Esophagus muscularis mucosa (tissue), 4 donors: ENCODE data around the gene BBS5.

Experiments
- CTCF ChIP-seq, 3 experiments: fragments of 200-600 bp in 2 of 3; fragments of 450-650 bp in 1 of 3; sonication (generic) in 2 of 3; IDR thresholded peaks; one replicate each; pipeline ENCODE4 v1.5.1; 2017 to 2019; ENCODE audit warnings: antibody characterized with exemption in 3 of 3, mild to moderate bottlenecking in 2 of 3, moderate library complexity in 1 of 3
- EP300 ChIP-seq: sonication (generic); formaldehyde crosslinking; IDR thresholded peaks from one replicate; pipeline ENCODE4 v1.6.1; 2017; ENCODE audit warnings: antibody characterized with exemption
- POLR2A ChIP-seq: fragments of 450-650 bp; IDR thresholded peaks from one replicate; pipeline ENCODE4 v1.6.1; 2017; ENCODE audit warnings: antibody characterized with exemption, moderate library complexity, mild to moderate bottlenecking, low read depth
- POLR2AphosphoS5 ChIP-seq, 2 donors: sonication (generic); formaldehyde crosslinking; IDR thresholded peaks; one replicate each; pipeline ENCODE4 v1.6.1; 2017; ENCODE audit warnings: antibody characterized with exemption in 2 of 2

- TF ChIP-seq CTCF (IDR thresholded peaks at IDR 0.05) = peak; percentile 65 to 88 (median 79)
- TF ChIP-seq POLR2A = no peak
- TF ChIP-seq EP300 = no peak
- TF ChIP-seq POLR2AphosphoS5 (IDR thresholded peaks at IDR 0.05) = no peak
These were observed 49.0 kb downstream of the BBS5 start for GRCh38 chr2:169528271-169528701.
